ENCODE measurements around the gene ATG16L1. TPM values are rescaled to one million over a fixed set of nuclear protein-coding genes. Genes with fewer than 3 reads are reported as not detected.

The ATG16L1 gene
- total and polyA plus RNA-seq, 10 of the 15 experiments (the other 5 are each of a cell fraction or from before 2014, with no cell fraction given) = 5.2 to 26.6 (median 15.6) TPM

DNA sequence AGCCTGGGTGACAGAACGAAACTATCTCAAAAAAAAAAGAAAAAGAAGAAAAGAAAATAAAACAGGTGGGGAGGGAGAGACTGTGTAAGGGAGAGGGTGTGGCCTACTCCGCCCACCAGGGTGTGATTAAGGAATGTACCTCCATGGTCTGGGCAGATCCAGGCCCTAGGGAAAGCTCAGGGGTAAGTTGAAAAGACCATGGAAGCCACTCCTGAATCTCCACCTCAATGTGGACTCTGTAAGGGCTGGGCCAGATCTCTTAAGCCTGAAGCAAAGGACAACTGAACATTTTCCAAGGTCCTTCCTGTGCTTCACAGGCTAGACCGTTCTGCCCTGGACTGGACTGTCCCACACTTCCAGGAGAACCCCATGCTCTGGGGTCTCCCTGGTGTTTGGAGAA is 9.7 kb upstream of the ATG16L1 start:
- H3K4me1 ChIP-seq (ENCODE audit: control insufficient read depth, insufficient read depth, low read length) = peaks cover 19% of the 10 kb centered on the region

More for the DNA sequence above, 9.7 kb upstream of the ATG16L1 start:
- ChIA-PET RAD21 (ENCODE audit: unreplicated experiment) (interaction anchor here (0.7 to 1.4 kb wide), 4 partner anchors 9 to 142 kb away, joined by 3 to 4 read pairs (median 3); no protein-coding TSS in a partner anchor), POLR2A (interaction anchor here (1.5 kb wide), 1 partner anchor 8 kb away, joined by 5 read pairs; no protein-coding TSS in a partner anchor), CTCF (interaction anchor here (1.3 to 2.1 kb wide), 3 partner anchors 9 to 187 kb away, joined by 5 to 14 read pairs (median 7); no protein-coding TSS in a partner anchor), SMC1A (ENCODE audit: uncharacterized antibody, unreplicated experiment) (interaction anchor here (0.8 to 2.0 kb wide), 8 partner anchors 8 to 187 kb away, joined by 3 to 11 read pairs (median 4); no protein-coding TSS in a partner anchor)
- 100% methylated on average over 3 of the region's 3 CpGs for WGBS (ENCODE audit: insufficient coverage, insufficient replicate concordance, low lambda C conversion rate, missing lambda C conversion rate)
- no peaks in the 10 kb centered on the region for H3K79me2 ChIP-seq (ENCODE audit: control insufficient read depth, insufficient read depth, low read length)
- no peaks in the 10 kb centered on the region for H3K9me3 ChIP-seq (replicated peaks; ENCODE audit: control insufficient read depth, insufficient read depth, low read length)
- H3K4me3 ChIP-seq = no peak overlapping the region
- DNase-seq (ENCODE audit: low read depth, low spot score) = no peak
- in situ Hi-C loops (cut with MboI) (no loop called here), intact Hi-C loops (cut with micrococcal nuclease; ENCODE audit: unreplicated experiment) (no loop called here)
- no peak for ATAC-seq
- FAIRE-seq = no peak
- H3K27me3 ChIP-seq (replicated peaks in 1 of 2; ENCODE audit: control insufficient read depth in 2 of 2, insufficient read depth in 2 of 2, low read length in 1 of 2) = no peaks in the 10 kb centered on the region
- BruUV-seq (replicated peaks) = no TSS peak
- TF ChIP-seq RAD51 (IDR thresholded peaks at IDR 0.05) (no peak), NR2C1 (IDR thresholded peaks at IDR 0.05) (no peak), EED (IDR thresholded peaks at IDR 0.05; ENCODE audit: low read depth) (no peak), CHD2 (IDR thresholded peaks at IDR 0.05; ENCODE audit: borderline replicate concordance, low read depth, low read length) (no peak), ATF7 (IDR thresholded peaks at IDR 0.05; ENCODE audit: low read depth) (no peak), WRNIP1 (IDR thresholded peaks at IDR 0.05; ENCODE audit: borderline replicate concordance, low read depth, low read length) (no peak), CBX5 (IDR thresholded peaks at IDR 0.05; ENCODE audit: low read depth) (no peak), DPF2 (IDR thresholded peaks at IDR 0.05) (no peak)
- TF ChIP-seq, protein P1, sequence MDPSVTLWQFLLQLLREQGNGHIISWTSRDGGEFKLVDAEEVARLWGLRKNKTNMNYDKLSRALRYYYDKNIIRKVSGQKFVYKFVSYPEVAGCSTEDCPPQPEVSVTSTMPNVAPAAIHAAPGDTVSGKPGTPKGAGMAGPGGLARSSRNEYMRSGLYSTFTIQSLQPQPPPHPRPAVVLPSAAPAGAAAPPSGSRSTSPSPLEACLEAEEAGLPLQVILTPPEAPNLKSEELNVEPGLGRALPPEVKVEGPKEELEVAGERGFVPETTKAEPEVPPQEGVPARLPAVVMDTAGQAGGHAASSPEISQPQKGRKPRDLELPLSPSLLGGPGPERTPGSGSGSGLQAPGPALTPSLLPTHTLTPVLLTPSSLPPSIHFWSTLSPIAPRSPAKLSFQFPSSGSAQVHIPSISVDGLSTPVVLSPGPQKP (IDR thresholded peaks at IDR 0.05; ENCODE audit: low read depth, low read length) = no peak
- TF ChIP-seq, protein P2, sequence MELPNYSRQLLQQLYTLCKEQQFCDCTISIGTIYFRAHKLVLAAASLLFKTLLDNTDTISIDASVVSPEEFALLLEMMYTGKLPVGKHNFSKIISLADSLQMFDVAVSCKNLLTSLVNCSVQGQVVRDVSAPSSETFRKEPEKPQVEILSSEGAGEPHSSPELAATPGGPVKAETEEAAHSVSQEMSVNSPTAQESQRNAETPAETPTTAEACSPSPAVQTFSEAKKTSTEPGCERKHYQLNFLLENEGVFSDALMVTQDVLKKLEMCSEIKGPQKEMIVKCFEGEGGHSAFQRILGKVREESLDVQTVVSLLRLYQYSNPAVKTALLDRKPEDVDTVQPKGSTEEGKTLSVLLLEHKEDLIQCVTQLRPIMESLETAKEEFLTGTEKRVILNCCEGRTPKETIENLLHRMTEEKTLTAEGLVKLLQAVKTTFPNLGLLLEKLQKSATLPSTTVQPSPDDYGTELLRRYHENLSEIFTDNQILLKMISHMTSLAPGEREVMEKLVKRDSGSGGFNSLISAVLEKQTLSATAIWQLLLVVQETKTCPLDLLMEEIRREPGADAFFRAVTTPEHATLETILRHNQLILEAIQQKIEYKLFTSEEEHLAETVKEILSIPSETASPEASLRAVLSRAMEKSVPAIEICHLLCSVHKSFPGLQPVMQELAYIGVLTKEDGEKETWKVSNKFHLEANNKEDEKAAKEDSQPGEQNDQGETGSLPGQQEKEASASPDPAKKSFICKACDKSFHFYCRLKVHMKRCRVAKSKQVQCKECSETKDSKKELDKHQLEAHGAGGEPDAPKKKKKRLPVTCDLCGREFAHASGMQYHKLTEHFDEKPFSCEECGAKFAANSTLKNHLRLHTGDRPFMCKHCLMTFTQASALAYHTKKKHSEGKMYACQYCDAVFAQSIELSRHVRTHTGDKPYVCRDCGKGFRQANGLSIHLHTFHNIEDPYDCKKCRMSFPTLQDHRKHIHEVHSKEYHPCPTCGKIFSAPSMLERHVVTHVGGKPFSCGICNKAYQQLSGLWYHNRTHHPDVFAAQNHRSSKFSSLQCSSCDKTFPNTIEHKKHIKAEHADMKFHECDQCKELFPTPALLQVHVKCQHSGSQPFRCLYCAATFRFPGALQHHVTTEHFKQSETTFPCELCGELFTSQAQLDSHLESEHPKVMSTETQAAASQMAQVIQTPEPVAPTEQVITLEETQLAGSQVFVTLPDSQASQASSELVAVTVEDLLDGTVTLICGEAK (IDR thresholded peaks at IDR 0.05; ENCODE audit: borderline replicate concordance) = no peak
- no peaks in the 10 kb centered on the region for H3K36me3 ChIP-seq (ENCODE audit: control insufficient read depth in 2 of 2, insufficient read depth in 2 of 2, low read length in 1 of 2)
- H3K9ac ChIP-seq (ENCODE audit: control insufficient read depth, insufficient read depth, low read length) = no peak overlapping the region
- peak overlapping the region; percentile 55 for H2AFZ ChIP-seq (ENCODE audit: control insufficient read depth, low read depth, low read length)
- H3K4me2 ChIP-seq (ENCODE audit: control insufficient read depth, insufficient read depth) = 0 out of 2 replicates have a peak overlapping the region, but pooled peaks have one; percentile 3
- H4K20me1 ChIP-seq (ENCODE audit: control insufficient read depth, insufficient read depth) = no peaks in the 10 kb centered on the region
- 0 out of 2 replicates have a peak overlapping the region, but pooled peaks have one; percentile 1 for H3K27ac ChIP-seq (ENCODE audit: control insufficient read depth, insufficient read depth)
